IPS-18a (cell line): ENCODE results near the gene PTPN3.

Experiments used
- H3K27ac ChIP-seq: one replicate; pipeline ENCODE4 v1.5.1; 2013; ENCODE audit warnings: low read length
- H3K27me3 ChIP-seq: one replicate; pipeline ENCODE4 v1.6.1; 2013; ENCODE audit warnings: mild to moderate bottlenecking, low read length; ENCODE audit not compliant: control insufficient read depth, insufficient read depth
- H3K36me3 ChIP-seq: one replicate; pipeline ENCODE4 v1.6.1; 2013; ENCODE audit warnings: low read depth, low read length; ENCODE audit not compliant: control insufficient read depth
- H3K4me1 ChIP-seq: one replicate; pipeline ENCODE4 v1.6.1; 2013; ENCODE audit warnings: low read depth, low read length; ENCODE audit not compliant: control insufficient read depth
- H3K4me3 ChIP-seq: one replicate; pipeline ENCODE4 v1.5.1; 2013; ENCODE audit warnings: low read length
- H3K9ac ChIP-seq: one replicate; pipeline ENCODE4 v1.6.1; 2013; ENCODE audit warnings: mild to moderate bottlenecking, low read length, moderate library complexity
- H3K9me3 ChIP-seq: one replicate; pipeline ENCODE4 v1.6.1; 2013; ENCODE audit warnings: low read depth, low read length; ENCODE audit not compliant: control insufficient read depth

PTPN3 gene

GRCh38 chr9:109416135-109416706, 81.9 kb downstream of the PTPN3 start:
- Histone ChIP-seq H3K4me3 (no peak overlapping the region), H3K9ac (no peak overlapping the region), H3K27ac (no peak overlapping the region), H3K4me1 (peaks cover 13% of the 10 kb centered on the region), H3K36me3 (no peaks in the 10 kb centered on the region), H3K9me3 (no peaks in the 10 kb centered on the region), H3K27me3 (no peaks in the 10 kb centered on the region)

GRCh38 chr9:109414125-109414785, 83.9 kb downstream of the PTPN3 start:
- H3K9me3 ChIP-seq = no peaks in the 10 kb centered on the region
- H3K4me1 ChIP-seq = peaks cover 23% of the 10 kb centered on the region
- H3K36me3 ChIP-seq = no peaks in the 10 kb centered on the region
- H3K9ac ChIP-seq = no peak overlapping the region
- no peaks in the 10 kb centered on the region for H3K27me3 ChIP-seq
- no peak overlapping the region for H3K4me3 ChIP-seq
- H3K27ac ChIP-seq = no peak overlapping the region

GRCh38 chr9:109411798-109412352, 86.2 kb downstream of the PTPN3 start:
- Histone ChIP-seq H3K4me3 (no peak overlapping the region), H3K36me3 (no peaks in the 10 kb centered on the region), H3K9ac (no peak overlapping the region), H3K4me1 (peaks cover 18% of the 10 kb centered on the region), H3K9me3 (no peaks in the 10 kb centered on the region), H3K27me3 (no peaks in the 10 kb centered on the region), H3K27ac (no peak overlapping the region)

GRCh38 chr9:109411069-109411761, 86.9 kb downstream of the PTPN3 start:
- no peaks in the 10 kb centered on the region for H3K9me3 ChIP-seq
- H3K27me3 ChIP-seq = no peaks in the 10 kb centered on the region
- no peak overlapping the region for H3K9ac ChIP-seq
- no peaks in the 10 kb centered on the region for H3K36me3 ChIP-seq
- no peak overlapping the region for H3K27ac ChIP-seq
- H3K4me1 ChIP-seq = peaks cover 18% of the 10 kb centered on the region
- H3K4me3 ChIP-seq = no peak overlapping the region

- peak overlapping the region; percentile 62 for H3K27ac ChIP-seq
- peak overlapping the region; percentile 34 for H3K4me3 ChIP-seq
- H3K27me3 ChIP-seq = no peaks in the 10 kb centered on the region
- H3K9ac ChIP-seq = peak overlapping the region; percentile 21
- no peaks in the 10 kb centered on the region for H3K36me3 ChIP-seq
- H3K4me1 ChIP-seq = peaks cover 18% of the 10 kb centered on the region
- no peaks in the 10 kb centered on the region for H3K9me3 ChIP-seq
These were observed 88.2 kb downstream of the PTPN3 start for GRCh38 chr9:109409773-109410397.

- Histone ChIP-seq H3K4me1 (peaks cover 18% of the 10 kb centered on the region), H3K9me3 (no peaks in the 10 kb centered on the region), H3K27ac (no peak overlapping the region), H3K36me3 (no peaks in the 10 kb centered on the region), H3K27me3 (no peaks in the 10 kb centered on the region), H3K9ac (peak overlapping the region; percentile 21), H3K4me3 (no peak overlapping the region)
These were observed 89.2 kb downstream of the PTPN3 start for GRCh38 chr9:109408759-109409462.

- H3K4me1 ChIP-seq = peaks cover under 1% of the 10 kb centered on the region
- no peaks in the 10 kb centered on the region for H3K9me3 ChIP-seq
- no peak overlapping the region for H3K27ac ChIP-seq
- H3K4me3 ChIP-seq = no peak overlapping the region
- H3K36me3 ChIP-seq = no peaks in the 10 kb centered on the region
- H3K27me3 ChIP-seq = no peaks in the 10 kb centered on the region
- H3K9ac ChIP-seq = no peak overlapping the region
These were observed 94.3 kb downstream of the PTPN3 start for GRCh38 chr9:109403766-109404320.

GRCh38 chr9:109403116-109403515, 95.0 kb downstream of the PTPN3 start:
- no peaks in the 10 kb centered on the region for H3K9me3 ChIP-seq
- H3K9ac ChIP-seq = no peak overlapping the region
- no peaks in the 10 kb centered on the region for H3K27me3 ChIP-seq
- no peak overlapping the region for H3K4me3 ChIP-seq
- H3K4me1 ChIP-seq = no peaks in the 10 kb centered on the region
- H3K27ac ChIP-seq = no peak overlapping the region
- no peaks in the 10 kb centered on the region for H3K36me3 ChIP-seq

- H3K4me1 ChIP-seq = no peaks in the 10 kb centered on the region
- H3K27me3 ChIP-seq = no peaks in the 10 kb centered on the region
- H3K4me3 ChIP-seq = no peak overlapping the region
- no peaks in the 10 kb centered on the region for H3K9me3 ChIP-seq
- no peak overlapping the region for H3K9ac ChIP-seq
- no peak overlapping the region for H3K27ac ChIP-seq
- no peaks in the 10 kb centered on the region for H3K36me3 ChIP-seq
These were observed 96.2 kb downstream of the PTPN3 start for GRCh38 chr9:109401990-109402318.

- Histone ChIP-seq H3K36me3 (no peaks in the 10 kb centered on the region), H3K4me1 (no peaks in the 10 kb centered on the region), H3K27me3 (no peaks in the 10 kb centered on the region), H3K27ac (no peak overlapping the region), H3K9ac (no peak overlapping the region), H3K4me3 (no peak overlapping the region), H3K9me3 (no peaks in the 10 kb centered on the region)
These were observed 96.7 kb downstream of the PTPN3 start for GRCh38 chr9:109401169-109401989.
